ENCODE measurements around the gene HDC. TPM values are rescaled to one million over a fixed set of nuclear protein-coding genes. Genes with fewer than 3 reads are reported as not detected.

HDC gene
- total RNA-seq, 1 experiment from 2014 or later, result not detected

DNA sequence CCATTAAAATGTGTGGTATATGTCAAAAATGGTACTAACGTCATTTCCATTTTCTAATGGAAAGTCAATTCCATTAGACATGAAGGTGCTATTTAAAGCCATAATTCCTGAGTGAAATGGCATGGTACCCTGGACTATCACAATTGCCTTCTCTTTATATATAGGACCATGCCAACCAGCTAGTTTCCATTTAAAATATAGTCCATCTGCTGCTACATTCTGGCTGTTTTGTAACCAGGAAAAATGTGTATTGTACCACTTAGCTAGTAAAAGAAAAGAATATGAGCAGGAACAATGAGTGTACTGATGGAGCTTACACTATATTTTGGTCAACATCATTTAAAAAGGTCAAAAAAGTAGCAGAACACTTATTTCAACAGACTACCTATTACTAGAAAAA lies 30.4 kb upstream of the HDC start:
- TF ChIP-seq, protein P1, sequence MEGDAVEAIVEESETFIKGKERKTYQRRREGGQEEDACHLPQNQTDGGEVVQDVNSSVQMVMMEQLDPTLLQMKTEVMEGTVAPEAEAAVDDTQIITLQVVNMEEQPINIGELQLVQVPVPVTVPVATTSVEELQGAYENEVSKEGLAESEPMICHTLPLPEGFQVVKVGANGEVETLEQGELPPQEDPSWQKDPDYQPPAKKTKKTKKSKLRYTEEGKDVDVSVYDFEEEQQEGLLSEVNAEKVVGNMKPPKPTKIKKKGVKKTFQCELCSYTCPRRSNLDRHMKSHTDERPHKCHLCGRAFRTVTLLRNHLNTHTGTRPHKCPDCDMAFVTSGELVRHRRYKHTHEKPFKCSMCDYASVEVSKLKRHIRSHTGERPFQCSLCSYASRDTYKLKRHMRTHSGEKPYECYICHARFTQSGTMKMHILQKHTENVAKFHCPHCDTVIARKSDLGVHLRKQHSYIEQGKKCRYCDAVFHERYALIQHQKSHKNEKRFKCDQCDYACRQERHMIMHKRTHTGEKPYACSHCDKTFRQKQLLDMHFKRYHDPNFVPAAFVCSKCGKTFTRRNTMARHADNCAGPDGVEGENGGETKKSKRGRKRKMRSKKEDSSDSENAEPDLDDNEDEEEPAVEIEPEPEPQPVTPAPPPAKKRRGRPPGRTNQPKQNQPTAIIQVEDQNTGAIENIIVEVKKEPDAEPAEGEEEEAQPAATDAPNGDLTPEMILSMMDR (IDR thresholded peaks at IDR 0.05), result no peak
- ChIA-PET POLR2A (no interaction called here), CTCF (no interaction called here)
- no peaks in the 10 kb centered on the region for H3K27me3 ChIP-seq (ENCODE audit: control insufficient read depth, insufficient read depth, low read length)
- no peaks in the 10 kb centered on the region for H3K4me1 ChIP-seq (ENCODE audit: control insufficient read depth, insufficient read depth, low read length)
- H3K4me3 ChIP-seq (ENCODE audit: low read depth in 2 of 2, low read length in 2 of 2), result no peak overlapping the region
- no peaks in the 10 kb centered on the region for H3K36me3 ChIP-seq (ENCODE audit: control insufficient read depth, insufficient read depth, low read length)
- DNase-seq (ENCODE audit: low read depth, low spot score) (no peak), ATAC-seq (no peak)
- intact Hi-C loops (cut with micrococcal nuclease; ENCODE audit: unreplicated experiment), result no loop called here
- H3K9me3 ChIP-seq (ENCODE audit: control insufficient read depth, insufficient read depth, low read depth, low read length), result no peaks in the 10 kb centered on the region
- no TSS peak for BruUV-seq (replicated peaks)
- H3K27ac ChIP-seq (ENCODE audit: low read length), result no peak overlapping the region
- in situ Hi-C loops (cut with HindIII; ENCODE audit: low pct_unique_long_range_greater_than_20kb, low sequenced_read_pairs), result no loop called here

DNA sequence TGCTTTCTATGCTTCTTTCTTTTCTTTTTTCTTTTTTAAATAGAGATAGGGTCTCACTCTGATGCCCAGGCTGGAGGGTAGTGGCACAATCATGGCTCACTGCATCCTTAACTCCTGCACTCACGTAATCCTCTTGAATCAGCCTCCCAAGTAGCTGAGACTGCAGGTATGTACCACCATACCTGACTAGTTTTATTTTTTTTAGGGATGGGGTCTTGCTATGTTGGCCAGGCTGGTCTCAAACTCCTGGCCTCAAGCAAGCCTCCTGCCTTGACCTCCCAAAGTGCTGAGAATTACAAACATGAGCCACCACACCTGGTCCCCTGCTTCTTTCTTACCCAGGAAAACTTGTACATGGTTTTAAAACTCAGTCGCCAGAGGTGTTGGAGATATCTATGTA lies 24.2 kb upstream of the HDC start:
- no peak overlapping the region for H3K4me3 ChIP-seq (ENCODE audit: low read depth in 2 of 2, low read length in 2 of 2)
- no peaks in the 10 kb centered on the region for H3K36me3 ChIP-seq (ENCODE audit: control insufficient read depth, insufficient read depth, low read length)
- TF ChIP-seq, protein P1 (IDR thresholded peaks at IDR 0.05), result no peak
- TF ChIP-seq SIN3A (IDR thresholded peaks at IDR 0.05; ENCODE audit: borderline replicate concordance, insufficient read depth, low read depth, low read length), result no peak
- no peak for TF ChIP-seq POLR2AphosphoS5 (IDR thresholded peaks at IDR 0.05; ENCODE audit: low read depth, low read length)
- TF ChIP-seq, protein P2, sequence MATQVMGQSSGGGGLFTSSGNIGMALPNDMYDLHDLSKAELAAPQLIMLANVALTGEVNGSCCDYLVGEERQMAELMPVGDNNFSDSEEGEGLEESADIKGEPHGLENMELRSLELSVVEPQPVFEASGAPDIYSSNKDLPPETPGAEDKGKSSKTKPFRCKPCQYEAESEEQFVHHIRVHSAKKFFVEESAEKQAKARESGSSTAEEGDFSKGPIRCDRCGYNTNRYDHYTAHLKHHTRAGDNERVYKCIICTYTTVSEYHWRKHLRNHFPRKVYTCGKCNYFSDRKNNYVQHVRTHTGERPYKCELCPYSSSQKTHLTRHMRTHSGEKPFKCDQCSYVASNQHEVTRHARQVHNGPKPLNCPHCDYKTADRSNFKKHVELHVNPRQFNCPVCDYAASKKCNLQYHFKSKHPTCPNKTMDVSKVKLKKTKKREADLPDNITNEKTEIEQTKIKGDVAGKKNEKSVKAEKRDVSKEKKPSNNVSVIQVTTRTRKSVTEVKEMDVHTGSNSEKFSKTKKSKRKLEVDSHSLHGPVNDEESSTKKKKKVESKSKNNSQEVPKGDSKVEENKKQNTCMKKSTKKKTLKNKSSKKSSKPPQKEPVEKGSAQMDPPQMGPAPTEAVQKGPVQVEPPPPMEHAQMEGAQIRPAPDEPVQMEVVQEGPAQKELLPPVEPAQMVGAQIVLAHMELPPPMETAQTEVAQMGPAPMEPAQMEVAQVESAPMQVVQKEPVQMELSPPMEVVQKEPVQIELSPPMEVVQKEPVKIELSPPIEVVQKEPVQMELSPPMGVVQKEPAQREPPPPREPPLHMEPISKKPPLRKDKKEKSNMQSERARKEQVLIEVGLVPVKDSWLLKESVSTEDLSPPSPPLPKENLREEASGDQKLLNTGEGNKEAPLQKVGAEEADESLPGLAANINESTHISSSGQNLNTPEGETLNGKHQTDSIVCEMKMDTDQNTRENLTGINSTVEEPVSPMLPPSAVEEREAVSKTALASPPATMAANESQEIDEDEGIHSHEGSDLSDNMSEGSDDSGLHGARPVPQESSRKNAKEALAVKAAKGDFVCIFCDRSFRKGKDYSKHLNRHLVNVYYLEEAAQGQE (IDR thresholded peaks at IDR 0.05; ENCODE audit: insufficient read depth in 1 of 2, low read depth in 2 of 2, low read length in 1 of 2), result no peak
- no peak for TF ChIP-seq TCF7L2 (IDR thresholded peaks at IDR 0.05; ENCODE audit: low read depth, low read length)
- ChIA-PET POLR2A (no interaction called here), CTCF (no interaction called here)
- H3K27me3 ChIP-seq (ENCODE audit: control insufficient read depth, insufficient read depth, low read length), result no peaks in the 10 kb centered on the region
- ATAC-seq, result no peak
- DNase-seq (ENCODE audit: low read depth, low spot score), result no peak
- in situ Hi-C loops (cut with HindIII; ENCODE audit: low pct_unique_long_range_greater_than_20kb, low sequenced_read_pairs) (no loop called here), intact Hi-C loops (cut with micrococcal nuclease; ENCODE audit: unreplicated experiment) (no loop called here)
- H3K27ac ChIP-seq (ENCODE audit: low read length), result no peak overlapping the region
- H3K9me3 ChIP-seq (ENCODE audit: control insufficient read depth, insufficient read depth, low read depth, low read length), result no peaks in the 10 kb centered on the region
- H3K4me1 ChIP-seq (ENCODE audit: control insufficient read depth, insufficient read depth, low read length), result no peaks in the 10 kb centered on the region
- BruUV-seq (replicated peaks), result no TSS peak

Measured in Panc1 (cell line).